DMS114 treated with DMSO at 0.1 percent for 48 hours (cell line): Measurements from ENCODE around the gene MRGPRX4.

Experiments
- DNase-seq: peaks from one replicate; lab custom pipeline; 2025; ENCODE audit not compliant: unreplicated experiment; lab: John Stamatoyannopoulos, UW

MRGPRX4 gene

GRCh38 chr11:18209058-18209457 lies 36.4 kb downstream of the MRGPRX4 start:
- DNase-seq = no peak

GRCh38 chr11:18221274-18221876 lies 48.7 kb downstream of the MRGPRX4 start:
- no peak for DNase-seq

GRCh38 chr11:18222814-18223421 lies 50.3 kb downstream of the MRGPRX4 start:
- DNase-seq = no peak
